K562 (cell line): ENCODE data around the gene NCKAP1. TPM values are rescaled to one million over a fixed set of nuclear protein-coding genes. Genes with fewer than 3 reads are reported as not detected.

ENCODE experiments used
- ATAC-seq: fragments of 200-7000 bp; cut with Tn5 transposase; 3 replicates; pipeline ENCODE4 v1.9.1; 2020; ENCODE audit warnings: moderate library complexity
- BruUV-seq: library from RNA; stranded (reverse); fragments of 400-500 nt; replicated peaks from 2 replicates; lab custom pipeline; 2021; lab: Mats Ljungman, UMichigan
- CTCF ChIA-PET: fragments of 300-600 bp; formaldehyde crosslinking; extraction: SDS; loops from one replicate; lab custom pipeline; 2021; ENCODE audit warnings: low intra/inter-chr PET ratio; lab: Yijun Ruan, JAX
- POLR2A ChIA-PET: fragments of 300-600, 350-650 bp; sonication (Branson Sonifier 250); formaldehyde crosslinking; extraction: SDS; loops from one replicate; lab custom pipeline; 2021; ENCODE audit warnings: antibody characterized with exemption, inconsistent platforms; lab: Yijun Ruan, JAX
- DNase-seq, 4 experiments: peaks; one replicate each; pipeline versions ENCODE4 v3.0.0 to v3.0.0-alpha.2; 2011 to 2018; ENCODE audit warnings: low spot score in 3 of 4, mixed read lengths in 3 of 4; ENCODE audit errors: extremely low read depth in 1 of 4
- FAIRE-seq: peaks from 2 replicates; lab custom pipeline; 2011; peaks lifted over from hg19 to GRCh38; lab: Jason Lieb, UNC
- H2AFZ ChIP-seq: 2 replicates; pipeline ENCODE4 v1.6.0; 2011; ENCODE audit warnings: low read depth, low read length, control low read depth, inconsistent platforms
- H3K27ac ChIP-seq: fragments of 200-600 bp; 3 replicates; pipeline ENCODE4 v1.8.0; 2011; ENCODE audit warnings: low read depth, mild to moderate bottlenecking, control low read depth, inconsistent platforms, low read length, moderate library complexity, mixed read lengths; ENCODE audit errors: extremely low read depth
- H3K27me3 ChIP-seq, 2 experiments: fragments of 300-600 bp in 1 of 2; 2 replicates in 1 of 2; 3 replicates in 1 of 2; pipeline versions ENCODE4 v1.6.0 to v1.8.0; 2011; ENCODE audit warnings: inconsistent platforms in 2 of 2, low read length in 2 of 2, mild to moderate bottlenecking in 1 of 2, mixed read lengths in 1 of 2, moderate library complexity in 1 of 2; ENCODE audit not compliant: control insufficient read depth in 2 of 2, insufficient read depth in 2 of 2
- H3K36me3 ChIP-seq: fragments of 300-600 bp; 3 replicates; pipeline ENCODE4 v1.8.0; 2011; ENCODE audit warnings: mild to moderate bottlenecking, low read length, inconsistent platforms; ENCODE audit not compliant: control insufficient read depth, insufficient read depth
- H3K4me1 ChIP-seq, 2 experiments: fragments of 200-600 bp in 1 of 2; replicated peaks in 1 of 2; 2 replicates in 1 of 2; 3 replicates in 1 of 2; pipeline versions ENCODE4 v1.5.1 to v1.8.0; 2011; ENCODE audit warnings: inconsistent platforms in 2 of 2, low read length in 2 of 2, mild to moderate bottlenecking in 1 of 2, mixed read lengths in 1 of 2, moderate library complexity in 1 of 2; ENCODE audit not compliant: control insufficient read depth in 2 of 2, insufficient read depth in 2 of 2
- H3K4me2 ChIP-seq: 2 replicates; pipeline ENCODE4 v1.6.1; 2011; ENCODE audit warnings: low read length, control low read depth, inconsistent platforms, mixed read lengths; ENCODE audit not compliant: insufficient read depth
- H3K4me3 ChIP-seq: fragments of 200-600 bp; sonication (generic), shearing (Covaris generic); 2 replicates; pipeline ENCODE4 v1.5.1; 2016; ENCODE audit warnings: control low read depth, inconsistent platforms
- H3K79me2 ChIP-seq: fragments of 200-600 bp; 3 replicates; pipeline ENCODE4 v1.8.0; 2011; ENCODE audit warnings: low read length, inconsistent platforms; ENCODE audit not compliant: control insufficient read depth, insufficient read depth
- H3K9ac ChIP-seq, 2 experiments: 2 replicates each; pipeline versions ENCODE4 v1.6.0 to v1.6.1; 2011; ENCODE audit warnings: low read depth in 2 of 2, low read length in 2 of 2, control low read depth in 1 of 2, inconsistent platforms in 1 of 2, mild to moderate bottlenecking in 1 of 2, mixed read lengths in 1 of 2; ENCODE audit not compliant: insufficient read depth in 1 of 2
- H3K9me1 ChIP-seq: one replicate; pipeline ENCODE4 v1.6.0; 2011; ENCODE audit warnings: inconsistent platforms, mild to moderate bottlenecking, low read length, moderate library complexity; ENCODE audit not compliant: control insufficient read depth, insufficient read depth
- H3K9me3 ChIP-seq: replicated peaks from 2 replicates; pipeline ENCODE4 v1.5.1; 2011; ENCODE audit warnings: low read depth, low read length, inconsistent platforms; ENCODE audit not compliant: control insufficient read depth, insufficient read depth
- H4K20me1 ChIP-seq: replicated peaks from 2 replicates; pipeline ENCODE4 v1.6.1; 2011; ENCODE audit warnings: low read length, inconsistent platforms, mixed read lengths; ENCODE audit not compliant: control insufficient read depth, insufficient read depth
- ATF2 ChIP-seq: sonication (generic); formaldehyde crosslinking; IDR thresholded peaks from 2 replicates; pipeline ENCODE4 v1.8.1; 2022; ENCODE audit warnings: missing genetic modification reagents
- HLTF ChIP-seq: fragments of 450-650 bp; IDR thresholded peaks from 2 replicates; pipeline ENCODE4 v1.6.1; 2016
- PRPF4 ChIP-seq: fragments of 200-400 bp; formaldehyde crosslinking; IDR thresholded peaks from one replicate; pipeline ENCODE4 v1.6.1; 2017; ENCODE audit warnings: low read length, low read depth, mild to moderate bottlenecking; ENCODE audit not compliant: insufficient read depth, poor library complexity, severe bottlenecking
- SRSF3 ChIP-seq: fragments of 200-400 bp; formaldehyde crosslinking; IDR thresholded peaks from 2 replicates; pipeline ENCODE4 v1.6.1; 2016; ENCODE audit warnings: mild to moderate bottlenecking, low read length, moderate library complexity; ENCODE audit not compliant: insufficient read depth
- ZNF316 ChIP-seq: fragments of 450-650 bp; IDR thresholded peaks from 2 replicates; pipeline ENCODE4 v1.6.1; 2016
- WGBS: fragments of 100-300 bp; shearing (Covaris generic); methylation state at CpG from one replicate; pipeline ENCODE4 v1.1.6; 2016; ENCODE audit warnings: low coverage, mixed read lengths; ENCODE audit not compliant: insufficient coverage; ENCODE audit errors: missing lambda C conversion rate; 5-methylcytosine and 5-hydroxymethylcytosine counted together
- in situ Hi-C: fragments of 300-500 bp; cut with MboI; formaldehyde crosslinking; loops from 4 replicates; pipeline ENCODE4 v1.15.0; 2018; ENCODE audit warnings: inconsistent platforms, mixed read lengths
- intact Hi-C: fragments of 100-400 bp; cut with micrococcal nuclease; formaldehyde crosslinking; loops from 2 replicates; pipeline ENCODE4 v1.14.2; 2022
- polyA plus RNA-seq, 8 experiments: library from polyadenylated mRNA; depleted of rRNA in 4 of 8; stranded (reverse) in 5 of 8; unstranded in 3 of 8; fragments of >200 nt; fragmentation: Nextera tagmentation in 2 of 8; fragmentation: Illumina TruSeq in 1 of 8; extraction: Ambion mirVana in 2 of 8; extraction: Trizol in 1 of 8; gene quantifications; 2 replicates each; pipeline versions ENCODE4 v1.2.1 to v1.2.3, GENCODE V29; 2011 to 2014; ENCODE audit warnings: inconsistent platforms in 1 of 8, missing spikeins in 1 of 8
- total RNA-seq, 7 experiments: library from RNA; depleted of rRNA in 6 of 7; stranded (reverse); fragments of >200 nt in 6 of 7; fragmentation: Illumina TruSeq in 2 of 7; extraction: Trizol in 2 of 7; gene quantifications; 2 replicates each; pipeline versions ENCODE4 v1.2.1 to v1.2.3, GENCODE V29; 2011 to 2021; ENCODE audit warnings: low replicate concordance in 1 of 7

Gene NCKAP1
- total and polyA plus RNA-seq, 9 of the 15 experiments (the other 6 are each of a cell fraction or from before 2014, with no cell fraction given), result 34.0 to 153 (median 88.7) TPM

DNA sequence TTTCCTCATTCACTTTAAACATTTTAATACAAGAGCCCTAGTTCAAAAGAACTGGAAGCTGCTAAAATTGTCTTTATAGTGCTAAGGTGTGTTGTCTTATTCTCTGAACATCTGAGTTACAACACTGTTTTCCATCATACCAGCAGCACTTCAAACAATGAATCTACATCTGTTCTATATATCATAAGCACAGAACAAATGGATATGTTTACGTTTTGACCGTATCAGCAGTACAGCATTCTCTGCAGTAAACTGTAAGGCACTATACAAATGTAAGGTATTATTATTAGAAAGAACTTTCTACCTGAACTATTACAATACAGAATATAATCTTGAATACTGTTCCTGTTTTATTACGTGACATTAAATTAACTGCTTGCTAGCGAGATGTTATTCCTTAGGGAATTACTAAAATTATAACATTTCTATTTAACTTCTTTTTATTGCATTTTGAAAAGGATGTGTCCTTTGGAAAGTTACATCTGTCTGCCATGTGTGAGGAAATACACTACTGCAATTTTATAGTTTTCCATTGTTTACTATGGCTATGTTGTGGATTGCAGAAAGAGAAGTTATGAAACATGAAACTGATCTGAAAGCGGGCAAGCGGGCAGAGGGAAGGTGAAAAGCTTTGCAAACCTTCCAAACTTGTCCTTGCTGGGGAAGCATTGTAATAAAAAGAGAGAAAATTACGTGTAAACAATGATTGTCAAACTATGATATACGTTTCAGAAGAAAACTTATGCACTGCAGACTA, 13.7 kb downstream of the NCKAP1 start:
- 82% methylated on average over 8 of the region's 8 CpGs for WGBS
- FAIRE-seq, result no peak
- H3K27me3 ChIP-seq, result no peaks in the 10 kb centered on the region
- H4K20me1 ChIP-seq, result no peaks in the 10 kb centered on the region
- H3K9ac ChIP-seq, result no peak overlapping the region
- H3K4me3 ChIP-seq, result no peak overlapping the region
- ATAC-seq, result peak; percentile 48
- in situ Hi-C loops, result no loop called here
- no TSS peak for BruUV-seq
- no peaks in the 10 kb centered on the region for H3K9me1 ChIP-seq
- H3K79me2 ChIP-seq, result peaks cover 100% of the 10 kb centered on the region
- POLR2A ChIA-PET, result interaction anchor here (0.6 to 4.1 kb wide), 6 partner anchors 7 to 38 kb away, joined by 3 to 16 read pairs (median 8); no protein-coding TSS in a partner anchor
- no peak for DNase-seq
- no peak overlapping the region for H3K27ac ChIP-seq
- TF ChIP-seq ZNF316, result 0 out of 2 replicates have a peak, but pooled peaks have one; percentile 9
- no peak for TF ChIP-seq PRPF4
- TF ChIP-seq, all 486 proteins: peak for 1
- intact Hi-C loops, result no loop called here
- Histone ChIP-seq H3K36me3 (peaks cover 51% of the 10 kb centered on the region; the same call in 2 of the 3 replicates), H3K4me1 (peaks cover 0 to 3% of the 10 kb centered on the region in 2 experiments; a peak in 2 of 5 replicates), H2AFZ (no peak overlapping the region), H3K4me2 (no peak overlapping the region), H3K9me3 (no peaks in the 10 kb centered on the region)
- CTCF ChIA-PET, result no interaction called here

GRCh38 chr2:183022711-183023110, 15.5 kb downstream of the NCKAP1 start:
- Histone ChIP-seq H2AFZ (no peak overlapping the region), H3K9me3 (no peaks in the 10 kb centered on the region), H3K27ac (no peak overlapping the region), H3K9me1 (no peaks in the 10 kb centered on the region), H3K4me2 (no peak overlapping the region), H3K9ac (no peak overlapping the region), H3K36me3 (peaks cover 63% of the 10 kb centered on the region; the same call in 2 of the 3 replicates), H3K4me1 (no peaks in the 10 kb centered on the region), H4K20me1 (no peaks in the 10 kb centered on the region), H3K79me2 (peaks cover 98% of the 10 kb centered on the region), H3K4me3 (no peak overlapping the region), H3K27me3 (no peaks in the 10 kb centered on the region)
- ChIA-PET CTCF (no interaction called here), POLR2A (interaction anchor here (1.4 to 4.1 kb wide), 4 partner anchors 8 to 13 kb away, joined by 4 to 16 read pairs (median 9); no protein-coding TSS in a partner anchor)
- in situ Hi-C loops, result no loop called here
- DNase-seq, result no peak
- 85% methylated on average over 3 of the region's 3 CpGs for WGBS
- intact Hi-C loops, result no loop called here
- no peak for ATAC-seq
- no TSS peak for BruUV-seq
- FAIRE-seq, result no peak
- TF ChIP-seq HLTF, result no peak
- TF ChIP-seq SRSF3, result no peak
- no peak for TF ChIP-seq ATF2 (CRISPR knock-in tag)
